WTC11 (cell line): ENCODE results near the gene IGFBP2. TPM values are rescaled to one million over a fixed set of nuclear protein-coding genes. Genes with fewer than 3 reads are reported as not detected.

Experiments
- ATAC-seq: fragments of 200-7000 bp; cut with Tn5 transposase; 2 replicates; pipeline ENCODE4 v1.10.0; 2021; ENCODE audit warnings: mild to moderate bottlenecking, moderate library complexity
- CTCF ChIA-PET: fragments of 300-600 bp; sonication (Branson Sonifier 250); formaldehyde crosslinking; loops from one replicate; lab custom pipeline; 2021; ENCODE audit warnings: antibody characterized with exemption; lab: Charles Lee
- POLR2A ChIA-PET: fragments of 350-600 bp; sonication (Branson Sonifier 250); formaldehyde crosslinking; loops from one replicate; lab custom pipeline; 2021; ENCODE audit warnings: antibody characterized with exemption; lab: Charles Lee
- DNase-seq: peaks from one replicate; pipeline ENCODE4 v3.0.0; 2021; ENCODE audit warnings: low spot score
- H3K27ac Mint-ChIP-seq: 2 replicates; pipeline ENCODE4 v1.8.0; 2021; ENCODE audit warnings: mixed read lengths
- H3K27me3 Mint-ChIP-seq: 2 replicates; pipeline ENCODE4 v1.8.0; 2021; ENCODE audit warnings: low read depth, mild to moderate bottlenecking, moderate library complexity, mixed read lengths
- H3K36me3 Mint-ChIP-seq: 2 replicates; pipeline ENCODE4 v1.8.0; 2021; ENCODE audit warnings: mixed read lengths
- H3K4me1 Mint-ChIP-seq: 2 replicates; pipeline ENCODE4 v1.8.0; 2022; ENCODE audit warnings: mixed read lengths
- H3K4me3 Mint-ChIP-seq: 2 replicates; pipeline ENCODE4 v1.8.0; 2021; ENCODE audit warnings: mild to moderate bottlenecking, moderate library complexity, mixed read lengths
- H3K9me3 Mint-ChIP-seq: 2 replicates; pipeline ENCODE4 v1.8.0; 2021; ENCODE audit warnings: mixed read lengths
- CDX4 ChIP-seq: fragments of 250-450 bp; sonication (Bioruptor Pico); IDR thresholded peaks from 2 replicates; pipeline ENCODE4 v1.9.0; 2021; ENCODE audit warnings: moderate library complexity, mild to moderate bottlenecking, inconsistent platforms, borderline replicate concordance
- CREB1 ChIP-seq: sonication (generic); formaldehyde crosslinking; IDR thresholded peaks from 2 replicates; pipeline ENCODE4 v1.8.0; 2023; ENCODE audit warnings: mild to moderate bottlenecking, missing genetic modification reagents
- ESRRA ChIP-seq: sonication (generic); formaldehyde crosslinking; IDR thresholded peaks from 2 replicates; pipeline ENCODE4 v1.8.1; 2022; ENCODE audit warnings: mild to moderate bottlenecking, missing genetic modification reagents, borderline replicate concordance
- JAZF1 ChIP-seq: fragments of 250-450 bp; sonication (Bioruptor Pico); IDR thresholded peaks from 2 replicates; pipeline ENCODE4 v1.9.0; 2021; ENCODE audit warnings: moderate library complexity, mild to moderate bottlenecking, inconsistent platforms
- MXD4 ChIP-seq: fragments of 250-450 bp; sonication (Bioruptor Pico); IDR thresholded peaks from 2 replicates; pipeline ENCODE4 v1.8.0; 2021; ENCODE audit warnings: mild to moderate bottlenecking, moderate library complexity, borderline replicate concordance
- MYBL2 ChIP-seq: sonication (generic); formaldehyde crosslinking; IDR thresholded peaks from 2 replicates; pipeline ENCODE4 v1.8.1; 2023; ENCODE audit warnings: mild to moderate bottlenecking, moderate library complexity, missing genetic modification reagents
- NFATC4 ChIP-seq: fragments of 250-450 bp; sonication (Bioruptor Pico); IDR thresholded peaks from 2 replicates; pipeline ENCODE4 v1.9.0; 2021; ENCODE audit warnings: mild to moderate bottlenecking
- NR1H2 ChIP-seq: sonication (generic); formaldehyde crosslinking; IDR thresholded peaks from 2 replicates; pipeline ENCODE4 v1.9.0; 2021; ENCODE audit warnings: mild to moderate bottlenecking, moderate library complexity, missing genetic modification reagents
- OVOL2 ChIP-seq: fragments of 250-450 bp; sonication (Bioruptor Pico); IDR thresholded peaks from 2 replicates; pipeline ENCODE4 v1.9.0; 2021; ENCODE audit warnings: mild to moderate bottlenecking, borderline replicate concordance
- PREB ChIP-seq: sonication (generic); formaldehyde crosslinking; IDR thresholded peaks from 2 replicates; pipeline ENCODE4 v1.8.1; 2022; ENCODE audit warnings: mild to moderate bottlenecking, missing genetic modification reagents, moderate library complexity, borderline replicate concordance
- PRRX2 ChIP-seq: fragments of 250-450 bp; sonication (Bioruptor Pico); IDR thresholded peaks from 2 replicates; pipeline ENCODE4 v1.8.0; 2021; ENCODE audit warnings: mild to moderate bottlenecking
- RELA ChIP-seq: sonication (generic); formaldehyde crosslinking; IDR thresholded peaks from 2 replicates; pipeline ENCODE4 v1.8.1; 2022; ENCODE audit warnings: missing genetic modification reagents, mild to moderate bottlenecking, borderline replicate concordance
- TEAD1 ChIP-seq: sonication (generic); formaldehyde crosslinking; IDR thresholded peaks from 2 replicates; pipeline ENCODE4 v1.8.0; 2022; ENCODE audit warnings: mild to moderate bottlenecking, missing genetic modification reagents
- USF1 ChIP-seq: sonication (generic); formaldehyde crosslinking; IDR thresholded peaks from 2 replicates; pipeline ENCODE4 v1.8.0; 2022; ENCODE audit warnings: mild to moderate bottlenecking, missing genetic modification reagents
- ZNF121 ChIP-seq: sonication (generic); formaldehyde crosslinking; IDR thresholded peaks from 2 replicates; pipeline ENCODE4 v1.8.0; 2023; ENCODE audit warnings: missing genetic modification reagents
- ZNF219 ChIP-seq: sonication (generic); formaldehyde crosslinking; IDR thresholded peaks from 2 replicates; pipeline ENCODE4 v1.8.0; 2023; ENCODE audit warnings: missing genetic modification reagents, mild to moderate bottlenecking, borderline replicate concordance
- ZNF263 ChIP-seq: sonication (generic); formaldehyde crosslinking; IDR thresholded peaks from 2 replicates; pipeline ENCODE4 v1.8.1; 2022; ENCODE audit warnings: low read depth, mild to moderate bottlenecking, moderate library complexity, missing genetic modification reagents
- ZNF512 ChIP-seq: sonication (generic); formaldehyde crosslinking; IDR thresholded peaks from 2 replicates; pipeline ENCODE4 v1.8.1; 2022; ENCODE audit warnings: missing genetic modification reagents, borderline replicate concordance
- total RNA-seq: library from RNA; stranded (reverse); gene quantifications from 3 replicates; pipeline ENCODE4 v1.2.3, GENCODE V29; 2021
- TF ChIP-seq, protein P1 (sequence below): sonication (generic); formaldehyde crosslinking; IDR thresholded peaks from 2 replicates; pipeline ENCODE4 v1.8.1; 2022; ENCODE audit warnings: mild to moderate bottlenecking, moderate library complexity, missing genetic modification reagents

Gene IGFBP2
- total RNA-seq, 1 experiment from 2014 or later = 514 TPM

GRCh38 chr2:216661051-216661450 lies 27.8 kb downstream of the IGFBP2 start:
- CTCF ChIA-PET = interaction anchor here (2.7 to 9.4 kb wide), 2 partner anchors 141 to 143 kb away, joined by 13 to 244 read pairs; no protein-coding TSS in a partner anchor
- no peak for TF ChIP-seq ESRRA (CRISPR knock-in tag)
- TF ChIP-seq ZNF121 = peak; percentile 98
- POLR2A ChIA-PET = interaction anchor here (0.8 to 1.3 kb wide), 2 partner anchors 8 to 152 kb away, joined by 3 to 5 read pairs; no protein-coding TSS in a partner anchor
- no peaks in the 10 kb centered on the region for H3K27me3 Mint-ChIP-seq
- no peak overlapping the region for H3K27ac Mint-ChIP-seq
- H3K4me1 Mint-ChIP-seq = peaks cover 61% of the 10 kb centered on the region
- peaks cover 63% of the 10 kb centered on the region for H3K36me3 Mint-ChIP-seq
- no peaks in the 10 kb centered on the region for H3K9me3 Mint-ChIP-seq
- no peak overlapping the region for H3K4me3 Mint-ChIP-seq
- no peak for DNase-seq
- no peak for ATAC-seq

DNA sequence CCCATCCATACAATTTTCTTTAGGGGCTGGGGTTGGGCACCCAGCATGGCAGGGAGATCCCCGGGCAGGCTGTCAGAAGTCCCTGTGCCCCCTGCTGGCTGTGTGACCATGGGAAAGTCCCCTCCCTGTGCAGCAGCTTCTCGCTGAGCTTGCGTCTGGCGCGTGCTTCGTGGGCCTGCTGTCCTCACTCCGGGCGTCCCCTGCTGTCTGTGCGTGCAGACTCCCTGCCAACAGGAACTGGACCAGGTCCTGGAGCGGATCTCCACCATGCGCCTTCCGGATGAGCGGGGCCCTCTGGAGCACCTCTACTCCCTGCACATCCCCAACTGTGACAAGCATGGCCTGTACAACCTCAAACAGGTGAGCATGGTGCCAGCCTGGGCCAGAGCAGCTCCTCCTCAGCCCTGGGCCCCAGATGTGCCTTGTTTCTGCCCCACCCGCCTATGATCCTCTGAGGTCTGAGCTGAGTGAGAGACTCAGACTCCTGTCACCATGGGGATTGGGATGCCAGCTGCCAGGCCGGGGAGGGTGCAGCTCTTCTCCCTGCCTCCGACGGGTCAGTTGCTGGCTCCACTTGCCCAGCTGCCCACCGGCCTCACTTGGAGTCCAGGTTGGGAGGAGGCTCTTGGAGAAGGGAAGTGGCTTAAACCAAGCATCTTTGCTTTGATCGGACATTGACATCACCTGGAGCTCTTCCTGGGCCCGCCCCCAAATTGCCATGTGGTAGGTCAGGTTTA lies 28.6 kb downstream of the IGFBP2 start:
- TF ChIP-seq MXD4 (no peak), NFATC4 (CRISPR knock-in tag) (no peak), MYBL2 (CRISPR knock-in tag) (no peak), ZNF219 (no peak), USF1 (CRISPR knock-in tag) (no peak), CDX4 (CRISPR knock-in tag) (no peak), PREB (CRISPR knock-in tag) (no peak), OVOL2 (CRISPR knock-in tag) (no peak), JAZF1 (no peak), PRRX2 (CRISPR knock-in tag) (no peak), NR1H2 (CRISPR knock-in tag) (no peak)
- TF ChIP-seq, protein P1, sequence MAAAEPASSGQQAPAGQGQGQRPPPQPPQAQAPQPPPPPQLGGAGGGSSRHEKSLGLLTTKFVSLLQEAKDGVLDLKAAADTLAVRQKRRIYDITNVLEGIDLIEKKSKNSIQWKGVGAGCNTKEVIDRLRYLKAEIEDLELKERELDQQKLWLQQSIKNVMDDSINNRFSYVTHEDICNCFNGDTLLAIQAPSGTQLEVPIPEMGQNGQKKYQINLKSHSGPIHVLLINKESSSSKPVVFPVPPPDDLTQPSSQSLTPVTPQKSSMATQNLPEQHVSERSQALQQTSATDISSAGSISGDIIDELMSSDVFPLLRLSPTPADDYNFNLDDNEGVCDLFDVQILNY (CRISPR knock-in tag) = no peak
- peaks cover 60% of the 10 kb centered on the region for H3K4me1 Mint-ChIP-seq
- no peak for ATAC-seq
- H3K4me3 Mint-ChIP-seq = no peak overlapping the region
- peaks cover 56% of the 10 kb centered on the region for H3K36me3 Mint-ChIP-seq
- CTCF ChIA-PET = interaction anchor here (1.3 to 9.4 kb wide), 2 partner anchors 8 to 143 kb away, joined by 4 to 244 read pairs; no protein-coding TSS in a partner anchor
- 0 out of 2 replicates have a peak overlapping the region, but pooled peaks have one; percentile 23 for H3K27ac Mint-ChIP-seq
- H3K27me3 Mint-ChIP-seq = no peaks in the 10 kb centered on the region
- H3K9me3 Mint-ChIP-seq = no peaks in the 10 kb centered on the region
- DNase-seq = no peak
- POLR2A ChIA-PET = interaction anchor here (0.8 to 1.3 kb wide), 2 partner anchors 9 to 153 kb away, joined by 3 to 5 read pairs; no protein-coding TSS in a partner anchor

DNA sequence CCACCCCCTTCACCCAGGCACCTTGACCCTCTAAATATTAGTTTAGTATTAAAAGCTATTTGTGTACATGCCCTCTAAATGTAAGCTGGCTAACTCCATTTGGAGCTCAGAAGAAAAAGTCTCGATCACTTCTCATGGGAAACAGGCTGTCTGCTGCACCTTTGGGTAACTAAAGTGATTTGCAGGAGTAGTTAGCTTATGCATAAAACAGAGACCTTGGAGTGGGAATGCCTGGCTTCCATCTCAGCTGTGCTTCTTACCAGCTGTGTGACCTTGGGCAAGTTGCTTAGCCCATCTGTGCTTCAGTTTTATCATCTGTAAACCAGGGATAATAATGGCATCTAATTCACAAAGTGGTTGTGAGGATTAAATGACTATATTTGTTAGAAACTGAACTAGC lies 29.9 kb downstream of the IGFBP2 start:
- Mint-ChIP-seq H3K36me3 (peaks cover 46% of the 10 kb centered on the region), H3K27ac (no peak overlapping the region), H3K27me3 (no peaks in the 10 kb centered on the region), H3K9me3 (no peaks in the 10 kb centered on the region), H3K4me1 (peaks cover 52% of the 10 kb centered on the region), H3K4me3 (no peak overlapping the region)
- CTCF ChIA-PET = interaction anchor here (0.7 to 9.4 kb wide), 6 partner anchors 20 to 848 kb away, joined by 3 to 244 read pairs (median 4); no protein-coding TSS in a partner anchor
- POLR2A ChIA-PET = no interaction called here
- no peak for DNase-seq
- TF ChIP-seq USF1 (CRISPR knock-in tag) (no peak), RELA (no peak), ZNF263 (CRISPR knock-in tag) (no peak), ZNF512 (CRISPR knock-in tag) (no peak), TEAD1 (CRISPR knock-in tag) (no peak), MXD4 (no peak), CREB1 (CRISPR knock-in tag) (no peak)
- ATAC-seq = no peak
